ENCODE results near the gene TSPAN31.

TSPAN31 gene

GRCh38 chr12:57756406-57757341 is 11.8 kb downstream of the TSPAN31 start:
- TF ChIP-seq POLR2AphosphoS5 (IDR thresholded peaks at IDR 0.05; ENCODE audit: low read depth, low read length), result no peak
- TF ChIP-seq REST (IDR thresholded peaks at IDR 0.05; ENCODE audit: insufficient read depth in 1 of 2, low read depth in 2 of 2, low read length in 2 of 2), result no peak
- no peak for TF ChIP-seq SIN3A (IDR thresholded peaks at IDR 0.05; ENCODE audit: borderline replicate concordance, insufficient read depth, low read length)
- no peak for TF ChIP-seq TAF1 (IDR thresholded peaks at IDR 0.05; ENCODE audit: borderline replicate concordance, insufficient read depth, low read length)
- no peak for TF ChIP-seq FOXP2 (optimal IDR thresholded peaks at IDR 0.05; ENCODE audit: borderline replicate concordance, extremely low read depth, extremely low read length, insufficient read depth)

- TF ChIP-seq REST (IDR thresholded peaks at IDR 0.05; ENCODE audit: insufficient read depth in 1 of 2, low read depth in 2 of 2, low read length in 2 of 2) (no peak), FOXP2 (optimal IDR thresholded peaks at IDR 0.05; ENCODE audit: borderline replicate concordance, extremely low read depth, extremely low read length, insufficient read depth) (no peak), SIN3A (IDR thresholded peaks at IDR 0.05; ENCODE audit: borderline replicate concordance, insufficient read depth, low read length) (no peak), POLR2AphosphoS5 (IDR thresholded peaks at IDR 0.05; ENCODE audit: low read depth, low read length) (no peak), TAF1 (IDR thresholded peaks at IDR 0.05; ENCODE audit: borderline replicate concordance, insufficient read depth, low read length) (no peak)
Measured at GRCh38 chr12:57757771-57758170, 12.9 kb downstream of the TSPAN31 start.

- TF ChIP-seq FOXP2 (optimal IDR thresholded peaks at IDR 0.05; ENCODE audit: borderline replicate concordance, extremely low read depth, extremely low read length, insufficient read depth) (no peak), TAF1 (IDR thresholded peaks at IDR 0.05; ENCODE audit: borderline replicate concordance, insufficient read depth, low read length) (no peak), SIN3A (IDR thresholded peaks at IDR 0.05; ENCODE audit: borderline replicate concordance, insufficient read depth, low read length) (no peak), REST (IDR thresholded peaks at IDR 0.05; ENCODE audit: insufficient read depth in 1 of 2, low read depth in 2 of 2, low read length in 2 of 2) (no peak), POLR2AphosphoS5 (IDR thresholded peaks at IDR 0.05; ENCODE audit: low read depth, low read length) (no peak)
Measured at GRCh38 chr12:57758552-57759359, 13.9 kb downstream of the TSPAN31 start.

GRCh38 chr12:57759360-57759980 is 14.6 kb downstream of the TSPAN31 start:
- TF ChIP-seq TAF1 (IDR thresholded peaks at IDR 0.05; ENCODE audit: borderline replicate concordance, insufficient read depth, low read length), result no peak
- TF ChIP-seq FOXP2 (optimal IDR thresholded peaks at IDR 0.05; ENCODE audit: borderline replicate concordance, extremely low read depth, extremely low read length, insufficient read depth), result no peak
- TF ChIP-seq REST (IDR thresholded peaks at IDR 0.05; ENCODE audit: insufficient read depth in 1 of 2, low read depth in 2 of 2, low read length in 2 of 2), result no peak
- TF ChIP-seq SIN3A (IDR thresholded peaks at IDR 0.05; ENCODE audit: borderline replicate concordance, insufficient read depth, low read length), result no peak
- no peak for TF ChIP-seq POLR2AphosphoS5 (IDR thresholded peaks at IDR 0.05; ENCODE audit: low read depth, low read length)
